HG03521 (cell line): ENCODE measurements around the gene LCN1.

Source experiments
- ATAC-seq: cut with Tn5 transposase; IDR thresholded peaks from one replicate; pipeline ENCODE4 v1.9.1; 2021; ENCODE audit warnings: mild to moderate bottlenecking, moderate library complexity; ENCODE audit not compliant: unreplicated experiment

The LCN1 gene

DNA sequence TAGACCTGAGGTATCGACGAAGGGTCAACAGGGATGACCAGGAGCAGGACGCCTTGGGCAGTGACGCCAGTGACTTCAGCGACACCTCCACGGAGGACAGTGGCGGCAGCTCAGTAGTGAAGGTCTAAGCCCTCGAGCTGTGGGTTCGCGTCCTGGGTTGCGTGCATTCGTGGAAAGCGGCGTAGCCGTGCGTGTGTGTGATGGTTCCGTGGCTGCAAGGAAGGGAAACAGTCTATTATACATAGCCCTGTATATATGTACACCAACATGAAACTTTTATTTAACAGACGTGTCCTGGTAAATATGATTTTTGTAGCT lies 33.3 kb upstream of the LCN1 start:
- no peak for ATAC-seq

GRCh38 chr9:135488527-135488926 lies 32.7 kb upstream of the LCN1 start:
- ATAC-seq = no peak

- no peak for ATAC-seq
Observed at GRCh38 chr9:135489188-135489906, 31.9 kb upstream of the LCN1 start.

- ATAC-seq = no peak
Observed at GRCh38 chr9:135490166-135490870, 30.9 kb upstream of the LCN1 start.

DNA sequence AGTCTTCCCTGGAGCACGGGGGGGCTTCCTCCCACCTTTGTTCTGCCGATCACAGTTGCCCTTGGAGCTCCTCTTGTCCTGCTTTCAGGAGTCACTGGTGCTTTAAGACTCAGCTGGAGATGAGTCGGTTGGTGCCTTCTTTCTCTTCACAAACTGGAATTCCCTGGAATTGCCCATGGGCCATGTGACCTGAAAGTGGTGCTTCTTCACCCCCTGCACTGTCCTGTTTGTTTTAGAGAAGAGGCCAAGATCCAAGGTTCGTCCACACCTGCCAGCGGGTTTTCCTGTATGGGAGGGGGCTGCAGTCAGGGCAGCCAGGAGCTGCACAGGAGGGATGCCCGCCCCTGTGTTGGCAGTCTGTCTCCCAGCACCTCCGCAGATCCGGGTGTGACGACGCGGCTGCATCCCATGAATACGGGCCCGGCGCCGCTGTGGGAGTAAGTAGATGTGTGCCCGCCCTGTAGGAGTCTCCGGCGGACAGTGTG lies 30.2 kb upstream of the LCN1 start:
- ATAC-seq = no peak

DNA sequence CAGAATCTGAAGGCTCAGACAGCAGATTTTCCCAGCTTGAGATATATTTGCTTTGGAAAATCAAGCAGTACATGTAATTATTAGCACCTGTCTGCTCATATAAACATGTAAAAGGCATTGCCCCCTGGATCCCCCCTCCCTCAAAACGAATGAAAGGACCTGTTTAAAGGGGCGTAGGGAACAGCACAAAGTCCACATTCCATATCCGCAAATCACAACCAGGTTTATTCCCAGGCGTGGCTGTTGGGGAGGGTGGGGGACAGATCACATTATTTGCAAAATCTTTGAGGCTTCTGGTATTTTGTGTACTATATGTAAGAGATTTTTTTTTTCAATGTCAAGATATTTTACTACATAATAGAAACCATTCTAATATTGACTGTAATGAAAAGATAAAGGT lies 29.5 kb upstream of the LCN1 start:
- no peak for ATAC-seq

- ATAC-seq = no peak
Observed at GRCh38 chr9:135492886-135493669, 28.2 kb upstream of the LCN1 start.

DNA sequence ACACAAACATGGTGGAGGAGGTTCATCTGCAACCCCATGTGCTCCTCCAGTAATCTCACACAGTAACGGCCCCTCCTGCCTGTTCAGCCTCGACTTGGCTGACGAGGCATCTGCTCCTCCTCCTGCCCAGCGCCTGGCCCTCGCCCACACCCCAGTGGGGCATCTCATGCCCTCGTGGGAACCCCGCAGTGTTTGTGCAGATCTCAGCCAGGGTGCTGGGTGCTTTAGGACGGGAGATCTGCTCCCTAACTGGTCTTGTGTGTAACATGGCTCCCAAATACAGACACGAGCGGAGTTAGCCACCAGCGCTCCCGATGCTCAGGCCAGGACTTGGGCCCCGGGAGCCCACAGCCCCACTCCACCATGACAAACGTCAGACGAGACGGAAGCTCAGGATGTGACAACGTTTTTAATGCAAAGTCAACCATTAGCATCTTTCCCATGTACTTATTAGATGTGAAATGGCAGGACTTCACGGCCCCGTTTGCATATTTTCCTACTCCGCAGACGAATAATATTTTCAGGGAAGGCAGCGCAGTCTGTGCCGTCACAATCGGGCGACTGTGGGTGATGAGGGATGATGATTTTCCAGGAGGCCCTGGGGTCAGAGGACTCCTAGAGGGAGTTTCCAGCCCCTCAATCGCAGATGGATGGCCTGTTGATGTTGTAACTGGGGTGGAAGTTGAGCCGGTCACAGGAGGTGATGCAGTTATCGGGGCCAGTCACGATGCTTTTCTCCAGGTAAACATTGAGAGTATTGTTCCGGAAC lies 26.3 kb upstream of the LCN1 start:
- ATAC-seq = no peak

DNA sequence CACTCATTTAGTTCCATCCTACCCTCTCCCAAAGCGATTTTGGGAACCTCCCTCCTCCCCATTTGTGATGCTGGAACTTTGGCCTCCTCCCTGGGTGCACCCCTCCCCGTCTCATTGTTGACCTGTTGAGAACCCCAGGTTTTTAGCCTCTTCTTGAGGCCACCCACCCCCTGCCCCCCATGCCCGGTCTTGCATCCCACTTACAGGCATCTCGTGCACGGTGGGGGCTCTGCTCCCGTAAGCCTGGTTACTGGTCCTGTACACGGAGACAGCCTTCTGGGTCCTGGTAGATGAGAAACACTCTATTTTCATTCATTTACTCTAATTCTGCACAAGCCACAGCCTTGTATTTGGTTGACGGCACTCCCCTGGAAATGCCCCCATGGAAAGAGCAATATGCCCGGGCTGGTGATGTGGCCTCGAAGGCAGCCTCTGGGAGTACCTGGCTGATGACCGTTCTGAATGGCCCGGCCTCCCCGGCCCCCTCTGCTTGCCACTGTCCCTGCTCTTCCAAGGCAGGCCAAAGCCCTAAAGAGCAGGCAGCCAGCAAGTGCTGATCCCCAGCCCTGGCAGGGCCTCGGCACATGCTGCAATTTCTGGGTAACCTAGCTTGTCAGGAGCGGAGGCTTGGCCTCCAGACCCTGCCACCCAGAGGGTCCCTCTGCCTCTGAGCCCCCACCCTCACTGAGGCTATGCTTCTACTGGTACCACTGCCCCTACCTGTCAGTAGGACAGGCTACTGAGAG lies 22.7 kb upstream of the LCN1 start:
- no peak for ATAC-seq

DNA sequence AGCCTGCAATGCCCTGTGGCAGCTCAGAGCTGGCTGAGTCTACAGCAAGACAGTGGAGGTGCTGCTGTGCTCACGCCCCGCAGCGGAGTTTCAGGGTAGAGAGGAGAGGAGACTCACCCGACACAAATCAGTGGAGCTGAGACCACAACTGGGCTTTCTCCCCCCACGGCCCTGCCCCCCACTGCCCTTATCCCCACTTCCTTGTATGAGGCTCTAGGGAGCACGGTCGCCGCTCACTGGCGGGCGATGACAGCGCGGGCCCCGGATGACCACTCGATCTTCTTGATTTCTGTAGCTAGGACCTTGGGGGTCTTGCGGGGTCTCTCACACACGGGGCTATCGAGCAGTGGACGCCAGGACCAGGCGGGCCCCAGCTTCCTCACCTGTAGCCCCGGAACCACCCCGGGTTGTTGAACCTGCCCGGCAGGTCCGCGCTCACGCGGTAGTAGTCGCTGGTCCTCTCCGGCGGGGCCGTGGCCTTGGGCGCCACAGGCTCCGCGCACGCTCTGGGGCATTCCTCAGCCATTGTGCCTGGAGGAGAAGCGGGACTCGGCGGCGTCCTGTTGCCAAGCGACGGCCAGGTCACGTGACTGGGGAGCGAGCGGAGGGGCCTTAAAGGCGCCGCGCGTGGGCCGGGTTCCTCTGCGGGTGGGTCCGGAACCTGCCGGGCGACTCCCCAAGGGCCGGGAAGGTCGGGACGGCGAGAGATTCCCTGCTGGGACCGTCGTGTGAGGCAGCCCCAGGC lies 21.7 kb upstream of the LCN1 start:
- ATAC-seq = no peak

GRCh38 chr9:135500071-135500524 lies 21.1 kb upstream of the LCN1 start:
- no peak for ATAC-seq

GRCh38 chr9:135500525-135501260 lies 20.5 kb upstream of the LCN1 start, which contains the start of gene MRPS2:
MRPS2 (plus strand) TSS chr9:135500682; CDS start chr9:135500711, 29 bp downstream.
- ATAC-seq = peak; percentile 87

DNA sequence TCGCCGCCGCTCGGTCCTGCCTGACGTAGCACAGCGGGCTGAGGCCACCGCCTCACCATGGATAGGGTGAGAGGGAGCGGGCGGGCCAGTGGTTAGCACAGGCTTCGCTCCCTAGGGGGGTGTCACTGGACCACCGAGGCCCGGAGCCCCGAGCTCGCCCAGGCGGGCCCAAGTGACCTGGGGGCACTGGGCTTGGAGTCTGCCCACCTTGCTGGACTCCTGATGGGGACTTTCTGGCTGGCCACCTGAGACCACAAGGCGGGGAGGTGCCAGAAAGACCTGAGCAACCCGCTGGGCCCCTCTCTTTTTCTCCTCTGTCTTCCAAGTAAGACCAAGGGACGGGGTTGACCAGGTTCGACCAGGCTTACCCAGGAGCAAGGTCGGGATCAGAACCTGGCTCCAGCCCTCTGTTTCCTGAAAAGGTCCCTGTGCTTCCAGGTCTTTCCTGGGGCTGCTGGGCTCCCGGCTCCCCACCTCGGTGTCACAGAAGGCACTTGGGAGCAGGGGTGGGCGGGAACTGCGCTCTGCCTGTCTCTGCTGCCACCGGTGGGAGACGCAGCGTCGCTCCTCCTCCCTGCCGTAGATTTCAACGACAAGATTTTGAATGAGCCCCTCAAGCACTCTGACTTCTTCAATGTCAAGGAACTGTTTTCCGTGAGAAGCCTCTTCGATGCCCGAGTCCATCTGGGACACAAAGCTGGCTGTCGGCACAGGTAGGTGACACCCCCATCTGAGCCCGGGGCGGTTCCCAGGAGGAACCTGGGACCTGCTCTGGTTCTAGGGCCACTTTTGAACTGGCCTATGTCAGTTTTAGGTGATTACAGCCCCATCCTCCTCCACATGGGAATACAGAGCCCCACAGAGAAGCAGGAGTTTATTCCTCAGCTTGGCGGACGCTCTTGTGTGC lies 19.7 kb upstream of the LCN1 start:
- no peak for ATAC-seq

DNA sequence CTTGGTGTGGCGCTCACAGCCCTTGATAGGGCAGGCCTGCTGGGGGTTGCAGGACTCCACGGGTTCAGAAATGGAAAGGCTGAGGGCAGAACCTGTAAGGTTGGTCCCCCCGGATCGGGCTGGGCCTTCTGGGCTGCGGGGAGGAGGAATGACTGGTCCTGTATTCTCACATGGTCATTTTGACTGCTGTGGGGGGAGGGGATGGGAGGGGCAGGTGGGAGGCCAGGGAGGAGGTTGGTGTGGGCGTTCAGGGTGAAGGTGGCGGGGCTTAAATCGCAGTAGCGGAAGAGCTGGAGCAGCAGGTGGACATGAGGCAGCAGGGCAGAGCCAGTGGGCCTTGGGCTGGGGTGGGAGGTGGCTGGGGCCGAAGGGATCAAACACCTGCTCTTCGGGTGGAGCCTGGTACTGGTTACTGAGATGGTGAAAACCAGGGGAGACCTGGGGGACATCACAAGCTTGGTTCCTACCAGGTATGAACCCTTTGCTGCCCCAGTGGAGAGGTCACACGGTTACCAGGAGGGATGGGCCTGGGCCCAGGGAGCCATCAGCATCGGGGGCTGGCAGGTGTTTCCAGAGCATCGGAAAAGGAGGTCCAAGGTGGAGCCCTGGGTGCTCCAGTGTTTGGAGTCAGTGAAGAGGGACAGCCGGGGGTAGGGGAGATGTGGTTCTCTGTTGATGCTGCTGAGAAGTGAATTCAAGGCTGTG lies 18.9 kb upstream of the LCN1 start:
- no peak for ATAC-seq

DNA sequence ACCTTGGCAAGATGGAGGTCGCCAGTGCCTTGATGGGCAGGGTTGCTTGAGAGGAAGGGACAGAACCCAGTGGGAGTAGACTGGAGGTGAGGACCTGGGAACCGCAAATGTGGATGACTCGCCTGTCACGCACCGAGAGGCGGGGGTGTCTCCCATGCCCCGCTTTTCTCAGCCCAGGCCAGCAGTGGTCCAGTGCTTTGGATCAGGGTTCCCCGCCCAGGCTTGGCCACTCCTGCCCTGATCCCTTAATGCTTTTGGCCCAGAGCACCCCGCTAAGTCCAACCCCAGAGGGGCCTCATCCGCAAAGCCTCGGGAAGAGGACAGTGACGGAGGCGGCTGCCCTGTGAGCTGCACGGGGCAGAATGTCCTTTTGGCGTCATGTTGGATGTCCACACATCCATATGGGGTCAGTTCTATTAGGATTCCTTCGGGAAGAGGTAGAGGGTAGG lies 18.3 kb upstream of the LCN1 start:
- no peak for ATAC-seq

DNA sequence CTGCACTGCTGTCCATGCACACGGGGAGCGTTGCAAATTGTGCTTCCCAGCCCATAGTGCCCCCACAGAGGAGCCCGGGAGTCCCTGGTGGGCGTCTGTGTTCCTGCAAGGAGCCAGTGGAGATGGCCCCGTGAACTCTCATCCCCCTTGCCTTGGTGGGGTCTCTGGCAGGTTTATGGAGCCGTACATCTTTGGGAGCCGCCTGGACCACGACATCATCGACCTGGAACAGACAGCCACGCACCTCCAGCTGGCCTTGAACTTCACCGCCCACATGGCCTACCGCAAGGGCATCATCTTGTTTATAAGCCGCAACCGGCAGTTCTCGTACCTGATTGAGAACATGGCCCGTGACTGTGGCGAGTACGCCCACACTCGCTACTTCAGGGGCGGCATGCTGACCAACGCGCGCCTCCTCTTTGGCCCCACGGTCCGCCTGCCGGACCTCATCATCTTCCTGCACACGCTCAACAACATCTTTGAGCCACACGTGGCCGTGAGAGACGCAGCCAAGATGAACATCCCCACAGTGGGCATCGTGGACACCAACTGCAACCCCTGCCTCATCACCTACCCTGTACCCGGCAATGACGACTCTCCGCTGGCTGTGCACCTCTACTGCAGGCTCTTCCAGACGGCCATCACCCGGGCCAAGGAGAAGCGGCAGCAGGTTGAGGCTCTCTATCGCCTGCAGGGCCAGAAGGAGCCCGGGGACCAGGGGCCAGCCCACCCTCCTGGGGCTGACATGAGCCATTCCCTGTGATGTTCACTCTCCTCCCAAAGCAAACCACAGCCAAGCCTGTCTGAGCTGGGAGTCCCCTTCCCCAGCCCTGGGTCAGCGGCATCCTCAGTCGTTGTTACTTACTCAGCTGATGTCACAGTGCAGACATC lies 17.6 kb upstream of the LCN1 start:
- ATAC-seq = no peak
